Mucosa of descending colon (tissue), 3 donors: Measurements from ENCODE around the gene LENG1. TPM values are rescaled to one million over a fixed set of nuclear protein-coding genes. Genes with fewer than 3 reads are reported as not detected.
A peak's percentile ranks its signal among the peaks of the same experiment; 100 is the strongest.

Experiments used
- ATAC-seq: fragments of 200-7000 bp; cut with Tn5 transposase; one replicate; pipeline ENCODE4 v1.9.1; 2020; ENCODE audit warnings: mild to moderate bottlenecking, moderate library complexity
- DNase-seq, 3 donors: peaks; one replicate each; pipeline ENCODE4 v3.0.0-alpha.2; 2020
- H3K36me3 ChIP-seq: fragments of 200-600 bp; one replicate; pipeline ENCODE4 v1.8.0; 2021; ENCODE audit warnings: low read depth, mild to moderate bottlenecking
- H3K4me1 ChIP-seq: fragments of 200-600 bp; one replicate; pipeline ENCODE4 v1.8.0; 2021; ENCODE audit warnings: low read depth, mild to moderate bottlenecking
- H3K4me3 ChIP-seq: fragments of 200-600 bp; one replicate; pipeline ENCODE4 v1.8.0; 2021; ENCODE audit warnings: mild to moderate bottlenecking
- H3K9me3 ChIP-seq: fragments of 200-600 bp; one replicate; pipeline ENCODE4 v1.8.0; 2021; ENCODE audit warnings: mild to moderate bottlenecking
- intact Hi-C, 2 donors: fragments of 100-400 bp; cut with DNase I in 1 of 2; cut with micrococcal nuclease in 1 of 2; formaldehyde crosslinking; loops; one replicate each; pipeline versions ENCODE4 v1.11.0 to v1.11.1; 2022; cut with DNase I, micrococcal nuclease
- total RNA-seq, 3 donors: library from RNA; stranded (reverse); fragmentation: NEBNext Ultra II Directional in 2 of 3; extraction: Animal tissue kit (Norgen Biotek cat#: 25700) in 2 of 3; gene quantifications; one replicate each; pipeline versions ENCODE4 v1.2.1 to v1.2.4, GENCODE V29; 2021 to 2023
- TF ChIP-seq, protein P1 (sequence below): fragments of 200-600 bp; IDR thresholded peaks from one replicate; pipeline ENCODE4 v1.8.0; 2022; ENCODE audit warnings: antibody characterized with exemption, mild to moderate bottlenecking
- donor health status: DM: no; HTN: no; CAD: no; lungs with moderate emphysema.
- donor health status: DM: no; HTN: no; CAD: no.
- donor health status: DM: no; HTN: yes; CAD: no.

The LENG1 gene
- total RNA-seq, 3 donors from 2014 or later, result 7.5 to 10.8 (median 8.0) TPM

DNA sequence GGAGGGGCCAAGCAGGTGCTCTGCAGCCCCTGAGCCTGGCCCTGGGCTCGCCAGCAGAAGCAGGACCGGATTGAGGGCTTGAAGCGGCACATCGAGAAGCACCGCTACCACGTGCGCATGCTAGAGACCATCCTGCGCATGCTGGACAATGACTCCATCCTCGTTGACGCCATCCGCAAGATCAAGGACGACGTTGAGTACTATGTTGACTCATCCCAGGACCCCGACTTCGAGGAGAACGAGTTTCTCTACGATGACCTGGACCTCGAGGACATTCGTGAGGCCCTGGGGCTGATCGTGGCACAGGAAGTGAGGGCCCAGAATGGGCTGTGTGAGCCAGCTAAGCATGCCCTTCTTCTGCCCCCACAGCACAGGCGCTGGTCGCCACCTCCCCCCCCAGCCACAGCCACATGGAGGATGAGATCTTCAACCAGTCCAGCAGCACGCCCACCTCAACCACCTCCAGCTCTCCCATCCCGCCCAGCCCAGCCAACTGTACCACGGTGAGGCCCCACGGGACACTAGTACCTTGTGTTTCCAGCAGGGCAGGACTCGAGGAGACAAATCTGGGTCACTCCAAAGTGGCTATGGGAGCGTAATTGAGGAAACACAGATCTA is 13.9 kb downstream of the LENG1 start:
- TF ChIP-seq, protein P1, sequence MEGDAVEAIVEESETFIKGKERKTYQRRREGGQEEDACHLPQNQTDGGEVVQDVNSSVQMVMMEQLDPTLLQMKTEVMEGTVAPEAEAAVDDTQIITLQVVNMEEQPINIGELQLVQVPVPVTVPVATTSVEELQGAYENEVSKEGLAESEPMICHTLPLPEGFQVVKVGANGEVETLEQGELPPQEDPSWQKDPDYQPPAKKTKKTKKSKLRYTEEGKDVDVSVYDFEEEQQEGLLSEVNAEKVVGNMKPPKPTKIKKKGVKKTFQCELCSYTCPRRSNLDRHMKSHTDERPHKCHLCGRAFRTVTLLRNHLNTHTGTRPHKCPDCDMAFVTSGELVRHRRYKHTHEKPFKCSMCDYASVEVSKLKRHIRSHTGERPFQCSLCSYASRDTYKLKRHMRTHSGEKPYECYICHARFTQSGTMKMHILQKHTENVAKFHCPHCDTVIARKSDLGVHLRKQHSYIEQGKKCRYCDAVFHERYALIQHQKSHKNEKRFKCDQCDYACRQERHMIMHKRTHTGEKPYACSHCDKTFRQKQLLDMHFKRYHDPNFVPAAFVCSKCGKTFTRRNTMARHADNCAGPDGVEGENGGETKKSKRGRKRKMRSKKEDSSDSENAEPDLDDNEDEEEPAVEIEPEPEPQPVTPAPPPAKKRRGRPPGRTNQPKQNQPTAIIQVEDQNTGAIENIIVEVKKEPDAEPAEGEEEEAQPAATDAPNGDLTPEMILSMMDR, result no peak
- no peak for ATAC-seq
- Histone ChIP-seq H3K4me3 (no peak overlapping the region), H3K36me3 (peaks cover 24% of the 10 kb centered on the region), H3K4me1 (peaks cover 3% of the 10 kb centered on the region), H3K9me3 (no peaks in the 10 kb centered on the region)
- no peak for DNase-seq
- intact Hi-C loops, result no loop called here

- ATAC-seq (no peak), DNase-seq (no peak)
- H3K4me1 ChIP-seq, result peaks cover 21% of the 10 kb centered on the region
- intact Hi-C loops, result no loop called here
- H3K9me3 ChIP-seq, result no peaks in the 10 kb centered on the region
- TF ChIP-seq, protein P1, result no peak
- H3K36me3 ChIP-seq, result peaks cover 22% of the 10 kb centered on the region
- no peak overlapping the region for H3K4me3 ChIP-seq
These were observed 17.2 kb downstream of the LENG1 start for GRCh38 chr19:54142166-54142780.

DNA sequence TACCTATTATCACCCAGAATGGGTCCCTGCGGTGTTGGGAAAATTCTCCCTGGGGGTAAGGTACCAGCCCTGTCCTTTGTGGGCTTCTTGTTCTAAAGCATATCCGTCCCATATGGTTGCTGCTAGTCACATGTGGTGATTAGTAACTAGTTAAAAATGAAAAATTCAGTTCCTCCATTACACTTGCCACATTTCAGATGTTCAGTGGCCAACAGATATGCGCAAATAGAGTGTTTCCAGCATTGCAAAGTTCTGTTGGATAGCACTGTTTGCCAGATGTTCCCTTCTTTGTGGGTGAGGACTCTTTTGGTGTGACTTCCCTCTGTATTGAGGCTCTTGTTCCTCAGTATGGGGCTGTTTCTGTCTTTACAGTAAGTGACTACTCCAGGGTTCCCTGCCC is 18.2 kb downstream of the LENG1 start:
- intact Hi-C loops, result no loop called here

GRCh38 chr19:54138489-54139256 is 20.8 kb downstream of the LENG1 start:
- TF ChIP-seq, protein P1, result no peak
- Histone ChIP-seq H3K4me1 (peaks cover 35% of the 10 kb centered on the region), H3K4me3 (peak overlapping the region; percentile 99), H3K36me3 (peaks cover 11% of the 10 kb centered on the region), H3K9me3 (no peaks in the 10 kb centered on the region)
- ATAC-seq (no peak), DNase-seq (no peak)
- intact Hi-C loops, result no loop called here

More for the DNA sequence above, 18.2 kb downstream of the LENG1 start:
- TF ChIP-seq, protein P1, result no peak
- no peaks in the 10 kb centered on the region for H3K9me3 ChIP-seq
- H3K4me3 ChIP-seq, result no peak overlapping the region
- no peak for DNase-seq
- H3K36me3 ChIP-seq, result peaks cover 20% of the 10 kb centered on the region
- no peak for ATAC-seq
- H3K4me1 ChIP-seq, result peaks cover 27% of the 10 kb centered on the region

DNA sequence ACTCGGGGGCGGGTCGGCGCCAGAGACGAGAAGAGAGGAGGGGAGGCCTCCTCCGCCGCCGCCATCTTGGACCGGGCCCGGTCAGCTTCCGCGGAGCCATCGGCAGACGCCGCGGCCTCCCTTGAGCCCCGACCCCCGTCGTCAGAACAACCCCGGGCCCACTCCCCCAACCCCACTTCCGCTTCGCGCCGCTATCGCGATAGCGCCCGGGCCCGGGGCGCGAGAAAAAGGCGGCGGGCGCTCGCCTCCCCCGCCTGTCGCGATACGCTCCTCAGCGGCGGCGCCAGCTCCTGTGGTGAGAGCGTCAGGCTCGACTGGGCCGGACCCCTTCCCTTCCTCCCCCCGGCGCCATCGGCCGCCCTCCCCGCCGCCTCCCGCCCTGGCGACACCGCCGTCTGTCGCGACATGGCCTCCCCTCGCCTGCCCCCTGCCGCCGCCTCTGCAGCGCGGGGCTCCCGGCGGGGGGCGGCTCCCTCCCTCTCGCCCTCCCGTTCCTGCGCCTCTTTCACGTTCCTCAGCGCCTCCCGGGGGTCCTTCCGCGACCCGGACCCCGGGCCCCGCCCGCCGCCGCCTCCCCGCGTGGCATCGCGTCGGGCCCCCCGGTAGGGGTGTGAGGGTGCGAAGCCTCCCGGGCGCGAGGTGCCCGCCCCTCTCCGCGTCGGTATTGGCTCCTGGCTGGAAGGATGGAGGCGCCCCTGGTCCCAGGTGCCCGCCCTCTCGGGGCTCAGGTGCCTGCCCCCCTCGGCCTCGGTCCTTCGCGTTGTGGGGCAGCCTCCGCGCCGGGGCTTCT is 21.6 kb downstream of the LENG1 start, which contains the start of gene CNOT3:
TSS of gene CNOT3 (plus strand) at position 64 of the 790 bp plus-strand sequence. CDS start 5,217 bp downstream, outside the sequence.
- Histone ChIP-seq H3K9me3 (no peaks in the 10 kb centered on the region), H3K36me3 (peaks cover 7% of the 10 kb centered on the region), H3K4me1 (peaks cover 35% of the 10 kb centered on the region), H3K4me3 (peak within 1 kb of the TSS; percentile 99)
- intact Hi-C loops, result no loop called here
- DNase-seq (peak in 2 of 3 donors; percentile 63 to 73), ATAC-seq (no peak)
- TF ChIP-seq, protein P1, result no peak
